AG04449 (cell line): ENCODE data around the gene PPP2R3B.
"Not testable (repeated sequence)": the region's sequence is repeated elsewhere in the genome, so short reads cannot be mapped to it uniquely, and the experiment has no call there.

Experiments used
- CTCF ChIA-PET: fragments of 350-600 bp; formaldehyde crosslinking; extraction: SDS; loops from one replicate; lab custom pipeline; 2021; ENCODE audit warnings: antibody characterized with exemption; lab: Yijun Ruan, JAX
- POLR2A ChIA-PET: fragments of 400-600, 350-600 bp; formaldehyde crosslinking; extraction: SDS; loops from one replicate; lab custom pipeline; 2020; ENCODE audit warnings: antibody characterized with exemption, inconsistent platforms; lab: Yijun Ruan, JAX
- DNase-seq: peaks from one replicate; pipeline ENCODE4 v3.0.0-alpha.2; 2010; ENCODE audit warnings: low read depth, low spot score
- H3K4me3 ChIP-seq: 2 replicates; pipeline ENCODE4 v1.5.1; 2011; ENCODE audit warnings: low read depth, mild to moderate bottlenecking, control low read depth, low read length
- CTCF ChIP-seq: IDR thresholded peaks from one replicate; pipeline ENCODE4 v1.5.1; 2011; ENCODE audit warnings: mild to moderate bottlenecking, moderate library complexity, low read length, control low read depth, inconsistent platforms; ENCODE audit not compliant: insufficient read depth; ENCODE audit errors: missing control alignments

PPP2R3B gene

GRCh38 chrX:351736-352135 is 35.0 kb downstream of the PPP2R3B start:
- no peak overlapping the region for H3K4me3 ChIP-seq
- no peak for DNase-seq
- POLR2A ChIA-PET = no interaction called here
- CTCF ChIA-PET = no interaction called here
- TF ChIP-seq CTCF = no peak

DNA sequence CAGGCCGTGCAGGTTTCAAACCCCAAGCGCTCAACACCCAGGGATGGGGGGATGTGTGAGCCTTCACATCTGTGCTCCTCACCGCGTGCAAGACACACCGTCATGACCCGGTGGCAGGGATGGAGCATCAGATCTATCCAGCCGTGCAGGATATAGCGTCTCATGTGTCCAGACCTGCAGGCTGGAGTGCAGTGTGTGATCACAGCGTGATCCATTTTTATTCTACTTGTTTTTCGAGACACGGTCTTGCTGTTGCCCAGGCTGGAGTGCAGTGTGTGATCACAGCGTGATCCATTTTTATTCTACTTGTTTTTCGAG is 35.4 kb downstream of the PPP2R3B start:
- DNase-seq, CTCF ChIA-PET, H3K4me3 ChIP-seq, POLR2A ChIA-PET: not testable (repeated sequence)

- CTCF ChIA-PET = no interaction called here
- H3K4me3 ChIP-seq = no peak overlapping the region
- no peak for DNase-seq
- TF ChIP-seq CTCF = no peak
- POLR2A ChIA-PET = no interaction called here
Observed at GRCh38 chrX:350534-351323, 36.0 kb downstream of the PPP2R3B start.

DNA sequence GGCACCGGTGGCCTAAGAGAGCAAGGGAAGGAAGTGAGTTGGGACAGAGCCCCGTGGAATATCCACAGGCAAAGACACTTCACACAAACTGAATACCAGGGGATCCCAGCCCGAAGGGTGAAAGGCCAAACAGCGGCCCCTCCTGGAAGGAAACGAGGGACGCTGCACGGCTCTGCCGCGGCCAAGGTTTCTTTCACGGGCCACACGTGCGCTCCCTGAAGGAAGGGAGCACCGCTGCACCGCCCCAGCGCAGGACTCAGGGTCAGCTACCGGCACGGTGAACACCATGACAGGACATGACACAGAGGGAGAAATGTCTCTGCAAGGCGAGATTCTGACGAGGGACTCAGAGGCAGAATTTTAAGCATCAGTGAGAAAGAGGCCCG is 36.6 kb downstream of the PPP2R3B start:
- DNase-seq = no peak
- no peak for TF ChIP-seq CTCF
- no peak overlapping the region for H3K4me3 ChIP-seq
- CTCF ChIA-PET = no interaction called here
- POLR2A ChIA-PET = no interaction called here

DNA sequence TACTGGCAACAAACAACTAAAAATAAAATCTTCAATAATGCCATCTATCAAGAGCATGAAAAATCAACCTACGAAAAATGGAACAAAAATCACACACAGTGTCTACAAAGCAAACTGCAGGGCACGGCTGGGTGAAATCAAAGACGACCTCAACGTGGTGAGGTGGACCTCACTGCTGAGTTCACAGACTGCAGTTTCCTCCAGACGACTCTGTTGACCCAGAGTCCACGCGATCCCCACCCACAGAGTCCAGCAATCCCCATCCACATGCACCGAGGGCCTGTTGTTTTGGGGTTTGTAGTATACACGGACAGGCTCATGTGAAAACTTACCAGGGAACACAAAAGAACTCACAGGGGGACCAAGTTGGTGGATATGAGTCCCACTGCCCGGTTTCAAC is 37.0 kb downstream of the PPP2R3B start:
- no peak overlapping the region for H3K4me3 ChIP-seq
- CTCF ChIA-PET = no interaction called here
- POLR2A ChIA-PET = no interaction called here
- DNase-seq = no peak
- TF ChIP-seq CTCF = no peak

- no peak overlapping the region for H3K4me3 ChIP-seq
- POLR2A ChIA-PET = no interaction called here
- CTCF ChIA-PET = no interaction called here
- no peak for TF ChIP-seq CTCF
- no peak for DNase-seq
Observed at GRCh38 chrX:349196-349595, 37.5 kb downstream of the PPP2R3B start.
